GM04504 (cell line): ENCODE results near the gene BSN.

Source experiments
- DNase-seq: peaks from one replicate; pipeline ENCODE4 v3.0.0-alpha.2; 2012; ENCODE audit warnings: low read depth

Gene BSN

GRCh38 chr3:49629866-49630265 is 75.6 kb downstream of the BSN start:
- DNase-seq = no peak

GRCh38 chr3:49630784-49631183 is 76.5 kb downstream of the BSN start:
- no peak for DNase-seq

- DNase-seq = no peak
Measured at GRCh38 chr3:49634736-49635135, 80.5 kb downstream of the BSN start.

- no peak for DNase-seq
Measured at GRCh38 chr3:49636883-49637609, 82.8 kb downstream of the BSN start.

- DNase-seq = peak; percentile 33
Measured at GRCh38 chr3:49638445-49638844, 84.2 kb downstream of the BSN start.

GRCh38 chr3:49639551-49639950 is 85.3 kb downstream of the BSN start:
- no peak for DNase-seq

- no peak for DNase-seq
Measured at GRCh38 chr3:49641292-49641691, 87.0 kb downstream of the BSN start.

- no peak for DNase-seq
Measured at GRCh38 chr3:49641921-49642707, 87.8 kb downstream of the BSN start.

GRCh38 chr3:49642708-49643145 is 88.5 kb downstream of the BSN start:
- DNase-seq = no peak

- no peak for DNase-seq
Measured at GRCh38 chr3:49644684-49645083, 90.4 kb downstream of the BSN start.

GRCh38 chr3:49646236-49646635 is 92.0 kb downstream of the BSN start:
- DNase-seq = no peak

GRCh38 chr3:49647741-49648140 is 93.5 kb downstream of the BSN start:
- DNase-seq = no peak

- DNase-seq = no peak
Measured at GRCh38 chr3:49648354-49649019, 94.2 kb downstream of the BSN start.

GRCh38 chr3:49649576-49649975 is 95.3 kb downstream of the BSN start:
- no peak for DNase-seq

- DNase-seq = no peak
Measured at GRCh38 chr3:49650177-49650576, 95.9 kb downstream of the BSN start.

GRCh38 chr3:49650637-49651036 is 96.4 kb downstream of the BSN start:
- DNase-seq = no peak

GRCh38 chr3:49652218-49652902 is 98.1 kb downstream of the BSN start:
- DNase-seq = no peak

GRCh38 chr3:49652903-49653415 is 98.7 kb downstream of the BSN start:
- no peak for DNase-seq

GRCh38 chr3:49653621-49654020 is 99.3 kb downstream of the BSN start:
- DNase-seq = no peak

GRCh38 chr3:49654176-49654825 is 100.0 kb downstream of the BSN start:
- no peak for DNase-seq

- no peak for DNase-seq
Measured at GRCh38 chr3:49654955-49655556, 100.8 kb downstream of the BSN start.
